Measurements from ENCODE around the gene ZFP36L2. TPM values are rescaled to one million over a fixed set of nuclear protein-coding genes. Genes with fewer than 3 reads are reported as not detected.

ZFP36L2 gene, protein sequence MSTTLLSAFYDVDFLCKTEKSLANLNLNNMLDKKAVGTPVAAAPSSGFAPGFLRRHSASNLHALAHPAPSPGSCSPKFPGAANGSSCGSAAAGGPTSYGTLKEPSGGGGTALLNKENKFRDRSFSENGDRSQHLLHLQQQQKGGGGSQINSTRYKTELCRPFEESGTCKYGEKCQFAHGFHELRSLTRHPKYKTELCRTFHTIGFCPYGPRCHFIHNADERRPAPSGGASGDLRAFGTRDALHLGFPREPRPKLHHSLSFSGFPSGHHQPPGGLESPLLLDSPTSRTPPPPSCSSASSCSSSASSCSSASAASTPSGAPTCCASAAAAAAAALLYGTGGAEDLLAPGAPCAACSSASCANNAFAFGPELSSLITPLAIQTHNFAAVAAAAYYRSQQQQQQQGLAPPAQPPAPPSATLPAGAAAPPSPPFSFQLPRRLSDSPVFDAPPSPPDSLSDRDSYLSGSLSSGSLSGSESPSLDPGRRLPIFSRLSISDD
- 100 to 1,000 TPM in 2 of 4 donors, 10 to 100 TPM in 2; 90.0 to 107 (median 98.4) TPM for polyA plus RNA-seq (ENCODE audit: insufficient read length in 4 of 4)

DNA sequence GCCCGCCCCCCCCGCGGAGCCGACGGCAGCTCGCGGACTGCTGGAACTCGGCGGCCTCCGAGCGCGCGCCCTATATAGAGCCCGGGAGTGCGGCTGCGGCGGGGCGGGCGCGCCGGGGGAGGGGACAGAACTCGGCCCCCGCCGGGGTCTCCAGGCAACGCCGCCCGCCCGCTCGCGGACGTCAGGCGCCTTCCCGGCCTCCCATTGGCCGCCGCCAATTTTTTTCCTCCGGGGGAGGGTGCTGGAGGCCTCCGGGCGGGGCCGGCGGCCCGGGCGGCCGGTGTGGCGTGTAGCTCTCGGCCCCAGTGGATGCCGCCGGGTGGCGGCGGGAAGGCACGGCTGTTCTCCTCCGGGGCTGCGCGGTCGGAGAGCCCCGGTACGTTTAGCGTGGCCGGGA lies at the start of gene ZFP36L2:
Gene ZFP36L2, minus strand, starts transcription at position 49 of the 397 bp plus-strand sequence. CDS start 291 bp downstream, outside the sequence.
- peak in 2 of 4 donors; percentile 92 to 94 for DNase-seq (ENCODE audit: low read depth in 4 of 4, low spot score in 2 of 4)

DNA sequence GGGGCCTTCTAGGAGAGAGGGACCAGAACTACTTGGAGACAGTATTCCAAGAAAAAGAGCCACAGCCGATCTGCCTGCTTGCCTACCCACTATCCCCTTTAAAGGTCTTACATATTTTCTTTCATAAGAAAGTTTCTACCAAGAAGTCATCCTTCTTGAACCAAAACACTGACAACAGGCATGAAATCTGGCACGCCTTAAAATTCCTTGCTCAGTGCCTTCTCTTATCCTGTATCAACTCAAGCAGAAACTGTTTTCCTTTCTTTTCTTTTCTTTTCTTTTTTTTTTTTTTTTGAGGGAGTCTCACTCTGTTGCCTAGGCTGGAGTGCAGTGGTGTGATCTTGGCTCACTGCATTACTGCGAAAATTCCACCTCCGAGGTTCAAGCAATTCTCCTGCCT lies 48.3 kb upstream of the ZFP36L2 start:
- no peak for DNase-seq (ENCODE audit: low read depth in 4 of 4, low spot score in 2 of 4)

DNA sequence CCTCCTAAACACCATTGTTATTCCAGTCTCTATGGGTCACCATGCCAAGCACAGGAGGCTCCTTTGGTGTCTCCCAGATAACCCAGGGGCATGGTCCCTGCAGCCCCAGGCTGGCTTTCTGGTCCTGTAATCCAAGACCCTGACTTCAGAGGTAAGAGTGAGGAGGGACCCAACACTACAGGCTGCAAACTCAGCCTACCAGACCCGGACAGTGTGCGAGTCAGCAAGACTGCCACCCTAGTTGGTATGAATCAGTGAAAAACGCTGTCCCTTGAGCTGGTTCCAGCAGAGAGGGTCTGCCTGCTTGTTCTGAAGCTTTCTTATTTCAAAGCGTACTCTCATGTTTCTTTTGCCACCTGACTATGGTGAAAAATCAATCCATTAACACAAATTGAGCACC lies 47.6 kb upstream of the ZFP36L2 start:
- no peak for DNase-seq (ENCODE audit: low read depth in 4 of 4, low spot score in 2 of 4)

DNA sequence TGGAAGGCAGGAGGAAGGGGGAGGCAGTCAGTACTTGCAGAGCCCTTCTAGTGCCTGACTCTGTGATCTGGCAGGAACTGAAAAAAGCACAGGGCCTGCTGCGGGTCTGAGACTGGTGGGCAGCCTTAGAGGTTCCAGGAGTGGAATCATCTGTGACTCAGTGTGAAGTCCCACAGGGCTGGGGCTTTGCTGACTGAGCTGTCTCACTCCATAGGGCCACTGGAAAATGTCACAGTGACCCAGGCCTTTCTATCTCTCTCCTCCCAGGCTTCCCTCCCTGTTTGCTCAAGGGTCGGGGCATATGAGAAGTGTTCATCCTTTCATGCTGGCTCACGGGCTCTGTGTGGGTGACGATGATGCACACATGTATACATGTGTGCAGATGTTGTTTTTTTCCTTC lies 47.1 kb upstream of the ZFP36L2 start:
- DNase-seq (ENCODE audit: low read depth in 4 of 4, low spot score in 2 of 4): no peak

DNA sequence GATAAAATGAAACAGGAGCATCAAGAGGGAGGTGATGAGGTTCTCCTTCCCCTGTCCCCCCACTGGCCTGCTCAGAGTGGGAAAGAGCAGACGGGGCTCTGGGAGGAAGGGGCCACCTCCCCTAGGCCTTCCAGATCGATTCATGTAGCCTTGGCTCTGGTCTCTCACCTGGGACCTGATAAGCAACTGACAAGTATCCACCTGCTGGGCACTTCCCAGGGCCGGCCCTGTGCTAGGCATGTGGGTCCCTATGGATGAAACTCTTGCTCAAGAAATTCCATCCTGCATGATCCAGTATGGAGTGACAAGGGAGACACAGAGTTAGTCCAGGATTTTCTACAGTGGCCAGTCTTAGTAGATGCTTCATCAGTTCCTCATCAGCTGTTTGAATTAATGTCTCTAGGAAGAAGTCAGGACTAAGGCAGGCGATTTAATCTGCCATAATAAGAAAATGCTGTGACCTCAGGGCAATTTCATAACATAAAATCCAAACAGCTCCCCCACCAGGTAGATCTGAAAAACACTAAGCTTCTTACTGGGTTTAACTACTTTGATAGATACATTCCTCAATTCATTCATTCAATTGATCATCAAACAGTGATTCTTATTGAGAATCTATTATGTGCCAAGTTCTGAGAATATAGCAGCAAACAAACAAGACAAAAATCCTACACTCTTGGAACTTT lies 44.7 kb upstream of the ZFP36L2 start:
- DNase-seq (ENCODE audit: low read depth in 4 of 4, low spot score in 2 of 4): no peak

DNA sequence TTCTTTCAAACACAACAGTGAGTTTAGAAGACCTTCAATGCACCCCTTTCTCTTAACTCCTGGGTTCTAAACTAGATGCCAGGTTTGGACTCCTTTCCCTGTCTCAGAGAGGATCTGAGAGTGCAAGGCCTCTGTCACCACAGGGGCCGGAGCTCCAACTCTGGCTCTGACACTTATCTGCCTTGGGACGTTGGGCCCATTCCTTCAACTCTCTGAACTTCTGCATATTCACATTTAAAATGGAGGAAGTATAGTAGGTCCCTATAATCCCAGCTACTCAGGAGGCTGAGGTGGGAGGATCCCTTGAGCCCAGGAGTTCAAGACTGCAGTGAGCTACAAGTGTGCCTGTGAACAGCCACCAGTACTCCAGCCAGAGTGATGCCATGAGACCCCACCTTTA lies 44.1 kb upstream of the ZFP36L2 start:
- DNase-seq (ENCODE audit: low read depth in 4 of 4, low spot score in 2 of 4): no peak

DNA sequence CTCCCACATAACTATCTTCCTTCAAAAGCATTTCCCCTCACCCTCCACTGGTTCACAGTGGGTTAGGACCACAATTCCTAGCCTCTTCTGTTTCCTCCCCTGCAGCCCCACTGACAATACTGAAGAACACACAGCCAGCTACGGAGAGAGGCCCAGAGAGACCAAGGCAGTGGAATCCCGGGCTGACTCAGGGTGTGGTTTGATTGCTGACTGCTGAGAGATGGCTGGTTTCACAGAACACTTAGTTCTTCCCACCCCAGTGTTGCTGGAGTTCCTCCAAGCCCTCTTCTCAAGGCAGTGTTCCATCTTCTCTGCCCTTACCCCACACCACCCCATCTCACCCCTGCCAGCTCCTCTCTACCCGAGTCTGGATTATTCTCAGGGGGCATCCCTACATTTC lies 43.3 kb upstream of the ZFP36L2 start:
- no peak for DNase-seq (ENCODE audit: low read depth in 4 of 4, low spot score in 2 of 4)

DNA sequence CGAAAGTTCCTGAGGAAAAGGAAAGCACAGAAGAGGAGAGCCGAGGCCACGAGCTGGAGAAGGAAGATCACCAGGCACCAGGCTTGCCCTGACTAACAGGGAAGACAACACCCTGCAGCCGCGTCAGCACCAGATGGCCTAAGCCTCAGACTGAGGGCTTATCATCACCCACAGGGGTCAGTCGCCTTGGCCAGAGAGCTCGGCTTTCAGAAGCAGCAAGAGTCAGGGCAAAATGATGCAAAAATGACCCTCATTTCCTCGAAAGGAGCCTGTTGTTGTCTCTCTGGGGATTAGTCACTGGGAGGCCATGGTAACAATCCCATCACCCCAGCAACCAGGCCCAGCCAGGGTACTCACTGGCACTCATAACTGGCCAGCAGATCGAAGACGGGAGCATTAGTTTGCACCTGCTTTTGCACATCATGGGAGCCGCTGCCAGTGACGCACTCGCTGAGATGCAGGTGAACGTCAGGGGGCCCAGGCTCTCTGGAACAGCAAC lies 42.7 kb upstream of the ZFP36L2 start:
- DNase-seq (ENCODE audit: low read depth in 4 of 4, low spot score in 2 of 4): no peak

DNA sequence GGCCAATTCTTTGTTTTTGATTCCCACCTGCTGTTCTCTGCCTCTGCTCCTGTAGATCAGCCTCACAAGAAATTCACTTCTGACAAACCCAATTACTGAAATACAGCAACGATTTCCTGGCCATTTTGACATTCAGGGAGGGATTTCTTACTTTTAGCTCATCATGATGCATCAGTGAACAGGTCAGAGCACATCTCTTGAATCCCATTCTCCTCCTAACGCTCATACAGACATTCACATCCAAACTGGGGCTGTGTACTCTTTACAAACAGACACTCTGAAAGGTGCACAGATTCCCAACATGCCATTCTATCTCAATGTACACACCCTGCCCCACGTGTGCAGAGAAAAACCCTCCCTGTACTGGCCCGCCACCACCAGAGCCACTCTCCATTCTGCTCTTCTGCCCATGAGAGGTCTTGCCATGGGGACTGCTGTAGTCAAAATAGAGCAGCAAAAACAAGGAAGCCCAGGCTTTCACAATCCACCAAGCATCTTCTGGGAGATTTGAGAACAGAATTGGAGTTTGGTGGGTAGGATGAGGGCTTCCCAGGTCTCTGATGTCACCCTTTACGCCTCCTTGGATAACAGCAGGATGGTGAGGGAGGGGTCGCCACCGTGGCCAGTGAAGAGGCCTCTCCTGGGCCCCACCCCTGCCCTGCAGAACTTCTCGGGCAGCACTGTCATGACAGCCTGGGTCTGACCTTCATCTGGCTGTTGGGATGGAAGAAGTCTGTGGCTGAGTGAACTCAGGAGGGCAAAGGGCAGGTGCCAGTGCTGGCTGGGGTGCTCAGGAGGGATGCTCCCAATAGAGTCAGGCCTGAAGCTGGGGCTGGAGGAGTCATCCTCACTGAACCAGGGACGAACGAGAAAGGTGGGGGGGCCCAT lies 41.9 kb upstream of the ZFP36L2 start:
- DNase-seq (ENCODE audit: low read depth in 4 of 4, low spot score in 2 of 4): no peak

DNA sequence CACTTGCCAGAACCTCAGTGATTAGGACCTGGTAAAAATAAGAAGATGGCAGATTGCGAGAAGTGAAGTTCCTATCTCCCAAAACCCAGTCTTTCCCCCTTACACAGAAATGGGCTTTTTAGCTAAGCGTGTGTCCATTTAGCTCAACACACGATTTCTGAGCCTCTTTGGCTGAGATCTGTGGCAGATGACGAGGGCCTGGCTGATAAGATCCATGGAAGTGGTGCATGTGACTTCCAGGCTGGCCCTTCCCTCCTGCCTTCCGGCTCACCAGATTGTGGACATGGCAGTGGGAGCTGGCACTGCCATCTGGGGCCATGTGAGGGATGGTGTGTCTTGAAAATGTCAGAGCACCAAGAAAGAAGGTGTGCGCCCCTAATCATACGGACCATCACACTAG lies 41.0 kb upstream of the ZFP36L2 start:
- DNase-seq (ENCODE audit: low read depth in 4 of 4, low spot score in 2 of 4): no peak

DNA sequence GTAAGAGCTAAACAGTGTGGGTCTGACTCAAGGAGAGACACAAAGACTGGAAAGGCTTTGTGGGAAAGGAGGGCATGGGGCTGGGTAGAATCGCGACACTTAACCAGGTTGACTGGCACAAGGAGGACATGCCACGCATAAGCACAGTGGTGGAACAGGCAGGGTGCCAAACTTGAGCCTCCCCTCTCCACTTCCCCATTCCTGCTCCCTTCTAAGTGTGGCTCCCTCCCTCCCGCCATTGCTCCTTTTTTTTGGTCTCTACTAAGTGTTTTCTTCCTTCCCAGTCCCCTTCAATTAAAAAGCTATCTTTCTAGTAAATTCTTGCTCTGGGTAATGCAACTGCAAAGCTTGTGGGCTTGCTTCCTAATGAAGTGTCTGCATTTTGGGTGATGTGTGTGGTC lies 40.3 kb upstream of the ZFP36L2 start:
- no peak for DNase-seq (ENCODE audit: low read depth in 4 of 4, low spot score in 2 of 4)

DNA sequence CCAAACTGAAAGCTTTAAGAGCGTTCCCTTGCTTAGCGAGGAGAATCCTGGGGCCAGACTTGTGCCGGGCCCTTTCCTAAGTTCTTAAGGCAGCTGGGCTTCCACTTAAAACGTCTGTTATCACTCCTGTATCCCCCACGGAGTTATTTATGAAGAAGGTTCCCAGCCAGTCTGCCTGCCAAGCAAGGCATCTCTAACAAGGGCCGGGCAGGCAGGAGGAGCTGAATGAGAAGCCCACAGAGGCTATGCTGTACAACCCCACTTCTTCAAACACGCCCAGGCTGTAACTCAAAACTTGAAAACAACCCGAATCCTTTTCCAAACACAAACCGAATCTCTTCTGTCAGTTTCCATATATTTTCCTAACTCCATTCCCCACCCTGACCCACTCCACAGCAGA lies 39.0 kb upstream of the ZFP36L2 start:
- peak in 1 of 4 donors; percentile 50 for DNase-seq (ENCODE audit: low read depth in 4 of 4, low spot score in 2 of 4)

DNA sequence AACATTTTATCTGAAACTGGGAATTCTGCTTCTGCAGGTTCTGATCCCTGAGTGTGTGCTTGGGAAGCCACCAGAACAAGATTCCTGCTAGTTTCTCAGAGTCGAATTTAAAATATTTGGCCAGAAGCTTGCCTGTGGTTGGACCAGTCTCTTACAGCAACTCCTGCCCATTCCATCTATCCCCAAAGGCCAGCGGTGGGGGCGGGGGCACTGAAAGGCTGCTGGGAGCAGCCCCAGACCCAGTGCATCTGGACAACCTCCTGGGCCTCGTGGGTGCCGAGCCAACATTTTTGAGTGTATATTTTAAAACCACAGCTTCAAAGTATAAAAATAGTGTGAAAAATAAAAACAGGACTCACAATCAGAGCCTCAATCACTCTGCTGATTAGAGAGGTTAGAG lies 38.6 kb upstream of the ZFP36L2 start:
- no peak for DNase-seq (ENCODE audit: low read depth in 4 of 4, low spot score in 2 of 4)

DNA sequence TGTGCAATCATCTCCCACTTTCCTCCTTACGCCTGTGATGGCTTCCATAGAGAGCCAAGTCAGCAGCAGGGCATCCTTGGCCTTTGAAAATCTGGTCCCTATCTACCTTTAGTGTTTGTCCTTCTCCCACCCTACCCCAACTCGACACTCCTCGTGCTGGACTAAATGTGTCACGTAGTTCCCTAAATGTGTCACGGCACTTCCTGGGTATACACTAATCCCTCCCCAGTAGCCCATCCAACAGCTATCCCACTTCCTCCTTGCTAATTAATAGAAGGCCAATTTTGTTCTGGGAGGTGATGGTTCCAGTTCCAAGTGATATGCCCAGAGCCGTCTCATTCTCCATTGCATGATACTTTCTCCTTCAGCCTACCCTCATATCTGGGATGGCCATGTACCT lies 36.5 kb upstream of the ZFP36L2 start:
- no peak for DNase-seq (ENCODE audit: low read depth in 4 of 4, low spot score in 2 of 4)

DNA sequence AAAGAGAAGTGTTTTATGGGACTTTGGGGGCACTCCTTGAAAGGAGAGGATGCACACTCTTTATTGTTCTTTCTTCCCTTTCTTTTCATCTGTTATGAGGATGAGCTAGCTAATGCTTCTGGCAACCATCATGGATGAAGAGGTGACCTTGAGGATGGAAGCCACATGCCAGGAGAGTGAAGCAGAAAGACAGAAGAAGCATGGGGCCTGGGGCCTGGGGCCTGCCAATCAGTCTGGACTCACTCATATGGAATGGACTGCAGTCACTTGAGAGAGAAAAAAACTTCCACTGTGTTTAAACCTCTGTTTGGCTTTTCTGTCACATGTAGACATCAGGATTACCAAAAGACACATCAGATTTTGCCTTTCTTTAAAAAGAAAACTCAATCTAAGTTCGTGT lies 35.8 kb upstream of the ZFP36L2 start:
- DNase-seq (ENCODE audit: low read depth in 4 of 4, low spot score in 2 of 4): no peak

DNA sequence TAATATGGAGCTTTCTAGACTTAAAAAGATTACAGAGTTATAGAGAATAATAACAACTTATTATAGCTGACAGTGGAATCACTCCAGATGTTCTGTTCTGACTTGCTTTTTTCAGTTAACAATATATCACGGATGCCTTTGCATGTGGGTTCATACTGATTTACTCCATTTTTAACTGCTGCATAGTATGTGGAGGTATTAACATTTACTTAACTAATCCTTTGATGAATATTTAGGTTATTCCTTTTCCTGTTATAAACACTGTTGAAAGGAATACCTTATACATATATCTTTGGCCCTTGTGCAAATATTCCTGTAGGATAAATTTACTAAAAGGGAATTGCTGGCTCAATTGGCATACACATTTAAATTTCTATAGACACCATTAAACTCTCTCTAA lies 33.1 kb upstream of the ZFP36L2 start:
- DNase-seq (ENCODE audit: low read depth in 4 of 4, low spot score in 2 of 4): no peak

DNA sequence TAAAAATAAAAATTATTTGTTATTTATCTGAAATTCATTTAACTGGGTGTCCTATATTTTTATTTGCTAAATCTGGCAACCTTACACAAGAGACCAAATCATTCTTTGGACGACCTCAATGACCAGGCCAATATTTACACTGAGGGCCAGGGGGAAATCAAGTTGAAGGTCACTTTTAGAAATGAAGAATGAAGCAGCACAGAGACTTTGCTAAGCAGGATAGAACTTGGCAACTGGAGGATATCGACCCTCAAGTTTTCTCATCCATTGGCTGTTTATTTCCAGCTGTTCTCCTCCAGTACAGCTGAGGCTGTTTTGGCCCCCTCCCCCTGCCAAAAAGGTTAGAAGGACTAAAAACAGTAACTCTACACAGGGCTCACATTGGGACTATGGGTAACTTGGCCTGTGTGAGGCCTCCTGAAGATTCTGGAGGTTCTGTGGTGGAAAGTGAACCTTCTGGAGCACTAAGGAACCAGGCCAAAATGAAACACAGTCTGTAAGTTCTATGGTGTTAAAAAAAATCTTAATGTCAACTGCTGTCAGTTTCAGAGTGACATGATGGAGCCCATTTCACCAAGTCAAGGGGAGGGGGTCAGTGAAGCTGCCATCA lies 32.2 kb upstream of the ZFP36L2 start:
- DNase-seq (ENCODE audit: low read depth in 4 of 4, low spot score in 2 of 4): no peak

DNA sequence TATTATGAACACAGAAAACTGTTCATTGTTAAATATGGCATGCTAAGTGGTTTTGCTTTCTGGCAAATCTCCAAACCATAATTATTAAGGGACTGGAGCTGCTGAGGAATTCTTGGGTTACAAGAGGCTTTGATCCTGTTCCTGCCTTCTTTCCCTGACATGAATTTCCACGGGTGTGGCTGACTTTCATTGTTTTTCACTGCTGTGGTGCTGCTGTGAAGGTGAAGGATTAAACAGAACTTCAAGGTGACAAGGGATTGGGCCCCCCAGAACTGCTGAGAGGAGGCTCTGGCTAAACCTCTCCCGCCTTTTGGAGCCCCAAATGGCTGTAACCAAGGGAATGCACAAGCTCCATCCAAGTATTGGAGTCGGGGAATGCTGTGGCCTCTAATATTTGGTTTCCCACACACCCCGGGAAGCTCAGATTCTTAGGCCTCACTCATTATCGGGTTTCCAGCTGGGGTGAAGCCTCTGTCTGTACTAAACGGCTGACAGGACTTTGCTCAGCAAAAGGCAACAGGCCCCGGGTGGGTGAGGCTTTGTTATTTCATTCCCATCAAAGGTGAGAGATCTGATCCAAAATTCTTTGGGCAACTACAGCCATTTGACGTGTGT lies 29.0 kb upstream of the ZFP36L2 start:
- no peak for DNase-seq (ENCODE audit: low read depth in 4 of 4, low spot score in 2 of 4)

DNA sequence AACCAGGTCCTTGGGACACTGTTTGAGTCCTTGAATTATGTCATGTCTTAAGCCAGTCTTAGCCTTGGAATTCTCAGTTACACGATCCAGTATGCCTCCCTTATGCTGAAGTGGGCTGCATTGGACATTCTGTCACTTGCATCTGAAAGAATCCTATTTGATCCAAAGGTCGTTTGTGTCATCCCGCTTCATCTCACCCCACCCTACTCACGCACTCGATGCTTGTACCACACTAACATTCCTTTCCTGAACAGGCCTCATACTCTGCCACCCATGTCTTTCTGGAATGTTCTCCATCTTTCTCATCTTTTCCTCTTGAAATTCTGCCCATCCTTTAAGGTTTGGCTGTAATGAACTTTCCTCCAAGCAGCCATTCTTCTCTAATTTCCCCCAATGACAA lies 27.9 kb upstream of the ZFP36L2 start:
- DNase-seq (ENCODE audit: low read depth in 4 of 4, low spot score in 2 of 4): no peak

All from left renal cortex interstitium (tissue), 4 donors.